LNCaP clone FGC (cell line): ENCODE results near the gene MINK1.
A peak's percentile ranks its signal among the peaks of the same experiment; 100 is the strongest.

Experiments
- DNase-seq: peaks from one replicate; pipeline ENCODE4 v3.0.0-alpha.2; 2011; ENCODE audit warnings: low read depth
- H3K4me3 ChIP-seq: 2 replicates; pipeline ENCODE4 v1.5.1; 2011; ENCODE audit warnings: mild to moderate bottlenecking, low read depth, low read length, control low read depth
- TF ChIP-seq, protein P1 (sequence below): IDR thresholded peaks from 2 replicates; pipeline ENCODE4 v1.5.1; 2012; ENCODE audit warnings: mild to moderate bottlenecking; ENCODE audit not compliant: control insufficient read depth, insufficient read depth; ENCODE audit errors: extremely low read depth

MINK1 gene

DNA sequence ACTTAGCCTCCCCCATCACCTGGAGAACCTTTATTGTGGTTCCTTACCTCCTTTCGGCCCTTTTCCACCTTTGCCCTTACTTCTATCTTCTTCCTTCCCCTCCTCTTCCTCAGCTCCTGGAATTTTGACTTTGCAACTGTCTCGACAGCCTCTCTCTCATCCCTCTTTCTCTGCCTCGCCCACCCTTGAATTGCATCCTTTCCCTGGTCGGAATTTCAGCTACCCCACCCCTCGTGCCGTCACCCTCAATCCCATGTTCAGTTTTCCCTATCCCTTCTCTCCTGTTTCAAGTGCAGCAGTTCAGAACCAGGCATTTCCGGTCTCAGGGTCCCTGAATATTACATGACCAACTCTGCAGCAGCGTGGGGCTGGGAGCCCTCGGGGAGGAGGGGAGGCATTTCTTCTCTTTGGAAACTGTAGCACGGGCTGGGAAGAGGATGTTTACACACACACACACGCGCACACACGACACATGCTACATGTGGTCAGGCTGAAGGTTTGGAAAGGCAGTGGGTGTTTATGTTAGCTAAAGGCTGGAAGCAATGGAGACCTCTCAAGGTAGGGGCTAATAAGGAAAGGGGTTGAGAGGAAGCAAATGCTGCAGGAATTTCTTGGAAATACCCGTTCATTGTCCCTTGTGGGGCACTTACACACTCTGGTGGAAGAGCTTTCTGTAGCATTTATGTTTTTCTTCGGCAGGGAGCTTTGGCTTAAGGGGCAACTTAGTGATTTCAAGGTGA is 971 bp downstream of the MINK1 start:
- H3K4me3 ChIP-seq, result peak overlapping the region; percentile 85
- DNase-seq, result no peak
- TF ChIP-seq, protein P1, sequence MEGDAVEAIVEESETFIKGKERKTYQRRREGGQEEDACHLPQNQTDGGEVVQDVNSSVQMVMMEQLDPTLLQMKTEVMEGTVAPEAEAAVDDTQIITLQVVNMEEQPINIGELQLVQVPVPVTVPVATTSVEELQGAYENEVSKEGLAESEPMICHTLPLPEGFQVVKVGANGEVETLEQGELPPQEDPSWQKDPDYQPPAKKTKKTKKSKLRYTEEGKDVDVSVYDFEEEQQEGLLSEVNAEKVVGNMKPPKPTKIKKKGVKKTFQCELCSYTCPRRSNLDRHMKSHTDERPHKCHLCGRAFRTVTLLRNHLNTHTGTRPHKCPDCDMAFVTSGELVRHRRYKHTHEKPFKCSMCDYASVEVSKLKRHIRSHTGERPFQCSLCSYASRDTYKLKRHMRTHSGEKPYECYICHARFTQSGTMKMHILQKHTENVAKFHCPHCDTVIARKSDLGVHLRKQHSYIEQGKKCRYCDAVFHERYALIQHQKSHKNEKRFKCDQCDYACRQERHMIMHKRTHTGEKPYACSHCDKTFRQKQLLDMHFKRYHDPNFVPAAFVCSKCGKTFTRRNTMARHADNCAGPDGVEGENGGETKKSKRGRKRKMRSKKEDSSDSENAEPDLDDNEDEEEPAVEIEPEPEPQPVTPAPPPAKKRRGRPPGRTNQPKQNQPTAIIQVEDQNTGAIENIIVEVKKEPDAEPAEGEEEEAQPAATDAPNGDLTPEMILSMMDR, result no peak

GRCh38 chr17:4834681-4835020 is 1.5 kb downstream of the MINK1 start:
- TF ChIP-seq, protein P1, result no peak
- DNase-seq, result no peak
- peak overlapping the region; percentile 85 for H3K4me3 ChIP-seq

DNA sequence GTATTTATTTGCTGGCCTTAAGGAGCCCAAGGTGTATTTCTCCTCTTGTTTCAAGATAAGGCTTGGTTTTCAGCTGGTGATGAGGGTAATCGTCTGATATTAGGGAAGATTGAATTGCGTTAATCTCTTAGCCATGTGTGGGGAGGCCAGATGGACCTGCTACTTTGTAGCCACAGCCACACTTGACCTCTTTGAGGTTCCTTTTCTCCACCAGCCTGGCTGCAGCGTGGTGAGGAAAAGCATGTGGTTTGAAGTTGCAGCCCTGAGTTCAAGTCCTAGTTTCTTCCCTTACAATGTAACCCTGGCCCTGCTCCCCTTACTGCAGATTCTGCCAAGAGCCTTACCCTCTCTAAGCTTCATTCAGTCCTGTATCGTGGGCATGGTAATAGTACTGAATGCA is 3.1 kb downstream of the MINK1 start:
- DNase-seq, result no peak
- no peak overlapping the region for H3K4me3 ChIP-seq
- TF ChIP-seq, protein P1, result no peak

GRCh38 chr17:4837471-4838308 is 4.5 kb downstream of the MINK1 start:
- no peak for DNase-seq
- no peak overlapping the region for H3K4me3 ChIP-seq
- TF ChIP-seq, protein P1, result no peak

- TF ChIP-seq, protein P1, result no peak
- no peak for DNase-seq
- no peak overlapping the region for H3K4me3 ChIP-seq
Measured at GRCh38 chr17:4838309-4838785, 5.2 kb downstream of the MINK1 start.

GRCh38 chr17:4839221-4839620 is 6.1 kb downstream of the MINK1 start:
- DNase-seq, result no peak
- TF ChIP-seq, protein P1, result no peak
- H3K4me3 ChIP-seq, result no peak overlapping the region
